IPS-18c (cell line): ENCODE results near the gene MAGEA8.
"Not testable (repeated sequence)": the region's sequence is repeated elsewhere in the genome, so short reads cannot be mapped to it uniquely, and the experiment has no call there.

Experiments
- H3K4me3 ChIP-seq: 2 replicates; pipeline ENCODE4 v1.7.0; 2013; ENCODE audit warnings: low read depth, mild to moderate bottlenecking, low read length, moderate library complexity; ENCODE audit not compliant: insufficient read depth
- H3K9me3 ChIP-seq: one replicate; pipeline ENCODE4 v1.6.1; 2013; ENCODE audit warnings: mild to moderate bottlenecking, low read length, moderate library complexity; ENCODE audit not compliant: control insufficient read depth, insufficient read depth

Gene MAGEA8

DNA sequence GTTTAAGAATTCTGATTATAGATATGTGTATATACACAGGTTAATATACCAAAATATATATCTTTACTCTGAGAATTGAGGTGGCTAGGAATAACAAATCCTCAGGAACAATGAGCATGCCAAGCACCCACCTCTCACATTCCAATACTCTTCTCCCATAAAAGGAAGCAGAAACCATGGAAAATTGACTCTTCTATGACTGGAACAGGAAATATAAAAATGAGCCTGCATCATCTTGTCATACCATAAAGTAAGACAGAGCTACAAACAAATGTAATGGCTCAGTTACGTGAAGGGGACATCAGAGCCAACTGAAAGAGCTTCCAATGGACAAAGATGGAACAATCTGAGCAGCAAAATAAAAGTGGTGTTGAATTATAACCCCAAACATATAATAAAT lies 3.8 kb upstream of the MAGEA8 start:
- Histone ChIP-seq H3K4me3 (no peak overlapping the region), H3K9me3 (peaks cover 2% of the 10 kb centered on the region)

DNA sequence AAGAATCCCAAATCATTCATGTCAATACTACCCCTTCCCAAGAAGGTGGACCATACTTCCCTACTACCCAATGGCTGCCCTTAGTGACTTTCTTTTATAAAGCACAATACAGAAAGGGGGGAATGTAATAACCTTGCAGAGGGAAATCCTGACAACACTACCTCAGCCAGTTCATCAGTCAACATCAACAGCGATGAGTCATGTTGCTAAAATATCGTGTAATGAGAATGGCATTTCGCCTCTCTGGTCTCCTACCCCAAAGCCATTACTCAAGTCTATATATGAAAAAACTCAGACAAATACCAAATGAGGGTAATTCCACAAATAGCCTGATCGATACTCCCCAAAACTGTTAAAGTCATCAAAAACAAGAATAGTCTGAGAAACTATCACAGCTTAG lies 3.3 kb upstream of the MAGEA8 start:
- peaks cover 2% of the 10 kb centered on the region for H3K9me3 ChIP-seq
- no peak overlapping the region for H3K4me3 ChIP-seq

DNA sequence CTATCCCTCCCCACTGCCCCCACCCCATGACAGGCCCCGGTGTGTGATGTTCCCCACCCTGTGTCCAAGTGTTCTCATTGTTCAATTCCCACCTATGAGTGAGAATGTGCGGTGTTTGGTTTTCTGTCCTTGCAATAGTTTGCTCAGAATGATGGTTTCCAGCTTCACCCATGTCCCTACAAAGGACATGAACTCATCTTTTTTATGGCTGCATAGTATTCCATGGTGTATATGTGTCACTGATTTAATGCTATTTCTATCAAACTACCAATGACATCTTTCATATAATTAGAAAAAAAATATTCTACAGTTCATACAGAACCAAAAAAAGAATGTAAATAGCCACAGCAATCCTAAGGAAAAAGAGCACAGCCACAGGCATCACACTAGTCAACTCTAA lies 9.8 kb downstream of the MAGEA8 start:
- not testable (repeated sequence) for H3K9me3 ChIP-seq, H3K4me3 ChIP-seq

DNA sequence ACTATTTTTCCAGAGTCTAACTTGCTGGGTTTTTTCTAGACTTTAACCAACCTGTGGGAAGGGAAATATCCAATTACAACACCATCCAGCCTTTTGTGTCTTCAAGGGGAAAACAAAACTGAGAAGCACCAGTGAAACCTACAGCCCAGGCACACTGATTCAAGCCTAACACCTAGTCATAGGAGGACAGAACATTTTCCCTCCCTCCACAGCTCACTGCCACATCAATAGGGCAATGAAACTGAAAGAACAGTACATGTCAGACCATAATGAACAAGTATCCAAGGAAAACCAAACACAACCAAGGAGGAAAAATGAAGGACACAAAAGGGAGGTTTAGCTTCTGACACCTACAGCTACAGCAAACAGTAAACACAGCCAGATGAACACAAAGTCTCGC lies 17.6 kb downstream of the MAGEA8 start:
- Histone ChIP-seq H3K4me3 (no peak overlapping the region), H3K9me3 (peaks cover 6% of the 10 kb centered on the region)

DNA sequence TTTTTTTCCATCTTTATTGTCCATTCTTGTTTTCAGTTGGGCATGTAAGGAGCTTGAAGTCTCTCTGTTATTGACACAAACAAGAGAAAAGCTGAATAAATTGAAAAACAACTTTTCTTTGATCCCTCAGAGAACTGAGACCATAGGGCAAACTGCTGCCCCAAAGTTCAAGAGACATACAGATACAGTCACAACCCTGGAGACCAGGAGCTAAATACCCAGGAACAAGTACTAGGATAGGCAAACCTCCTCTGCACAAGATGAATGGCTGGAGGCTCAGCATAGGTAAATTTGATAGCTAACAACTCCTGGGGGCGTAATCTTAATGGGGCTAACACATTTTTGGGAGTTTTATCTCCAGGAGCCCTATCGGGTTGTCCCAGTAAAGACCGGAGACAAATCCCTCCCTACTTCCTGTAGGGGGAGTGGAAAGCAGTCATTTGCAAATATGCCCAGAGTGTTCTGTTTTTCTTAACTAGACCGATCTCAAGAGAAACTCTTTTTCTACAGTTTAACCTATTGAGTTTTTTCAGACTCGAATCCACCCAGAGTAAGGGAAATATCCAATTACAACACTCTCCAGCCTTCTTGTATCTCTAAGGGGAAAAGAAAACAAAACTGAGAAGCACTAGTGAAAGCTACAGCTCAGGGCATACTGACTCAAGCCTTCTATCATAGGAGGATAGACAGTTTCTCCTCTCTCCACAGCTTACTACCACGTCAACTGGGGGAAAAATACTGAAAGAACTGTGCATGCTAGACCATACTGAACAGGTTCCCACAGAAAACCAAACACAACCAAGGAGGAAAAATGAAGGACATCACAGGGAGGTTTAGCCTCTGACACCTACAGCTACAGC lies 23.1 kb downstream of the MAGEA8 start:
- no peak overlapping the region for H3K4me3 ChIP-seq

DNA sequence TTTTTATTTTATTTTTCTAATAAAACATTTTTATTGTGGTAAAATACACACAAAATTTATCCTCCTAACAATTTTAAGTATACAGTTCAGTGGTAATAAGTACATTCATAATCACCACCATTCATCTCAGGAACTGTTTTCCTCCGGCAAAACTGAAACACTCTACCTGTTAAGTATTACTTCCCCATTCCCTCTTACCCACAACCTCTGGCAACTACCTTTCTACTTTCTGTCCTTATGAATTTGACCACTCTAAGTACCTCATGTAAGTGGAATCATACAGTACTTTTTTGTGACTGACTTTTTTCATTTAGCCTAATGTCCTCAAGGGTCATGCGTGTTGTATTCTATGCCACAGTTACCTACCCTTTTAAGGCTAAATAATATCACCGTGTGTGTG lies 27.3 kb downstream of the MAGEA8 start:
- Histone ChIP-seq H3K4me3 (no peak overlapping the region), H3K9me3 (peaks cover 3% of the 10 kb centered on the region)

More for the DNA sequence above, 23.1 kb downstream of the MAGEA8 start:
- peaks cover 2% of the 10 kb centered on the region for H3K9me3 ChIP-seq

DNA sequence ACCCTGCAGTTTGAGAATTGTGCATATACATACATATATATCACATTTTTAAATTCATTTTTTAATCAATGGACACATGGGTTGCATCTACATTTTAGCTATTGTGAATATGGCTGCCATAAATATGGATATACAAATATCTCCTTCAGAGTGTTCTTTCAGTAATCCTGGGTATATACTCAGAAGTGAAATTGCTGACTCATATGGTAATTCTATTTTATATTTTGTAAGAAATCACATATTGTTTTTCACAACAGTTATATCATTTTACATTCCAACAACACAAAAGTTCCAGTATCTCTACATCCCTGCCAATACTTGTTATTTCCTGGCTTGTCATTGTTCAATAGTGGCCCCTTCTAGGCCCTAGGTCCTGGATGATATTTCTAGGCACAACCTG lies 27.7 kb downstream of the MAGEA8 start:
- Histone ChIP-seq H3K9me3 (peaks cover 3% of the 10 kb centered on the region), H3K4me3 (no peak overlapping the region)

DNA sequence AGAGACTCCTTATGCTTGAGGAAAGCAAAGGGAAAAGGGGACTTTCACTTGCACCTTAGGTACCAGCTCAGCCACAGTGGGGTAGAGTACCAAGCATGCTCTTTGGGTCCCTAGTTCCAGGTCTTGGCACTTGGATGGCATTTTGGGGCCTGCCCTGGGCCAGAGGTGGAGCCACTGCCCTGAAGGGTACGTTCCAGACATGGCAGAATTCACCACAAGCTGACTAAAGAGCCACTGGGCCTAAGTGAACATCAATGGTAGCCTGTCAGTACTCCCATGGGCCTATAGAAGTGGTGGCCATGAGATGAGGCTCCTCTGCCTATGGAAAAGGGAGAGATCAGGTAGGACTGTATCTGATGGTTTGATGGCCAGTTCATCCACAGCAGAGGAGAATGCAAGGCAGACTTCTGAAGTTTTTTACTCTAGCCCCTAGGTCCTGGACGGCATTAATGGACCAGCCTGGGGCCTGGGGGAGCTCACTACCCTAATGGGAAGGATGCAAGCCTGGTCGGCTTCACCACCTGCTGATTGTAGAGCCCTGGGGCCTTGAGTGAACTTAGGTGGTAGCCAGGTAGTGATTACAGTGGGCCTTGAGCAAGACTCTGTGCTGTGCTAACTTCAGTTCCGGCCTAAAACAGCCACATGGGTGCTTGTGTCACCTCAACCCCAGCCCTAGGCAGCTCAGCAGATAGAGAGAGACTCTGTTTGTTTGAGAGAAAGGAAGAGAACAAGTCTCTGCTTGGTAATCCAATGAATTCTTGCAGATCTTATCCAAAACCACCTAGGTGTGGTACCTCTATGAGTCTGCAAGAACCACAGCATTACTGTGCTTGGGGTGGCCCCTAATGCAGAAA lies 28.6 kb downstream of the MAGEA8 start:
- Histone ChIP-seq H3K4me3 (no peak overlapping the region), H3K9me3 (peaks cover 3% of the 10 kb centered on the region)

DNA sequence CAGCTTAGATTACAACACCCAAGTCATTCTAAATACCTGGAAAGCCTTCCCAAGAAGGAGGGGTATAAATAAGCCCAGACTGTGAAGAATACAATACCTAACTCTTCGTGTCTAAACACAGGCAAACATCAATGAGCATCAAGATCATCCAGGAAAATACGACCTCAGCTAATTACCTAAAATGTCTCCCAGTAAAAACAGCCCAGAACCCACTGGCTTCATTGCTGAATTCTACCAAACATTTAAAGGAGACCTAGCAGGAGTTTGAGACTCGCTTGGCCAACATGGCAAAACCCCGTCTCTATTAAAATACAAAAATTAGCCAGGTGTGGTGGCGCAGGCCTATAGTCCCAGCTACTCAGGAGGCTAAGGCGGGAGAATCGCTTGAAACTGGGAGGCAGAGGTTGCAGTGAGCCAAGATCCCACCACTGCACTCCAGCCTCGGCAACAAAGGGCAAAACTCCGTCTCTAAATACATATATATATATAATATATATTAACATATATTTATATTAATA lies 29.3 kb downstream of the MAGEA8 start:
- H3K9me3 ChIP-seq, result peaks cover 3% of the 10 kb centered on the region
- no peak overlapping the region for H3K4me3 ChIP-seq

DNA sequence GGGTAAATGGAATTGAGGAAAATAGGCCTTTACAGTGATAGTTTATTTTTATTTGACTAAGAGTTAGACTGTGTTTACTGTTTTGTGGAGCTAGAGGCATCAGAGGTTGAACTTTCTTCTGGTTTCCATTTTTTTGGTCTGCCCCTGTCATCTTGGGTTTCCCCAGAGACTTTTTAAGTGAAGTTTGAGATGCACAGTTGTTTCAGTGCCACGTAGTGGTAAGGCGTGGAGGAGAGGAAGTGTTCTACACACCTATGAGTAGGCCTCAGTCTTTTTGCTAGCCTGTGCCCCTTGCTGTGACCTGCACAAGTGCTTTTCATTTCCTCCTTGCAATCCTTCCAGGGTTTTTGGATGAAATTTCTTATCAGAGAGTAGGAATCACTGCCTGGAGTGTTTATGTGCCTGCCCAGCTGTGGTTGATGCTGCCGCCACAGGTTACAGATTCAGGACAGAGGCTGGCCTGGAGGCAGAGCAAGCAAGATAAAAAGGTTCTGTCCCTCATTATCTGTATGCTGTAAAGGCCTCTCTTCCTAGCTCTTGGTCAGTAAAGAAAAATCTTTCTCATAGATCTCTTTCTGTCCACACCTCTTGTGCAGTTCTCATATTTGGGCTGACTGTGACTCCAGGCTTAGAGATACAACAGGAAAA lies 35.9 kb downstream of the MAGEA8 start:
- Histone ChIP-seq H3K4me3 (no peak overlapping the region), H3K9me3 (peaks cover 3% of the 10 kb centered on the region)

DNA sequence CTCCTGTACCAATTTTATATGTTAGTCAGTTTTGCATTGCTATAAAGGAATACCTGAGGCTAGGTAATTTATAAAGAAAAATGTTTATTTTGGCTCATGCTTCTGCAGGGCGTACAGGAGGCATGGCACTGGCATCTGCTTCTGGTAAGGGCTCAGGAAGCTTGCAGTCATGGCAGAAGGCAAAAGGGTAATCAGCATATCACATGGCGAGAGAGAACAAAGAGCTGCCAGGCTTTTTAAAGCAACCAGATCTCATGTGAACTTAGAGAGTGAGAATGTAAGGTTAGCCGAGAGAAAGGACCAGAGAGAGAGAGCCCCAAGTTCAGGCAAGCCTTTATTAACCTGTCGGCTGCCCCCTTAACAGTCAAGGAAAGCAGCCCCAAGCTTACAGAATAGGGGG lies 42.9 kb downstream of the MAGEA8 start:
- not testable (repeated sequence) for H3K4me3 ChIP-seq, H3K9me3 ChIP-seq

DNA sequence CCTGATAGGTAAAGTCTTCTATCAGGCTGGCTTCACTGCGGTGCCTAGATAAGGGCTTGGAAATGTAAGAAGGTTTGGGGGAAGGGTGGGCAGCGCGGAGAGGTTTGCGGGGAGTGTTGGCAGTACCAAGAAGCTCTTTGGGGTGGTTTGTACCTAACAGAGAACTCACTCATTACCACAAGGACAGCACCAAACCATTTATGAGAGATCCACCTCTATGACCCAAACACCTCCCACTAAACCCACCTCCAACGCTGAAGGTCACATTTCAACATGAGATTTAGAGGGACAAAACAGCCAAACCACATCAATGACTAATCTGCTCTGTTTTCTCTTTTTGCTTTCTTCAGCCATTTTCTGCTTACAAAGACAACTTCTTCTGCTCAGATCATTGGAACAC lies 43.5 kb downstream of the MAGEA8 start:
- H3K4me3 ChIP-seq, H3K9me3 ChIP-seq: not testable (repeated sequence)

DNA sequence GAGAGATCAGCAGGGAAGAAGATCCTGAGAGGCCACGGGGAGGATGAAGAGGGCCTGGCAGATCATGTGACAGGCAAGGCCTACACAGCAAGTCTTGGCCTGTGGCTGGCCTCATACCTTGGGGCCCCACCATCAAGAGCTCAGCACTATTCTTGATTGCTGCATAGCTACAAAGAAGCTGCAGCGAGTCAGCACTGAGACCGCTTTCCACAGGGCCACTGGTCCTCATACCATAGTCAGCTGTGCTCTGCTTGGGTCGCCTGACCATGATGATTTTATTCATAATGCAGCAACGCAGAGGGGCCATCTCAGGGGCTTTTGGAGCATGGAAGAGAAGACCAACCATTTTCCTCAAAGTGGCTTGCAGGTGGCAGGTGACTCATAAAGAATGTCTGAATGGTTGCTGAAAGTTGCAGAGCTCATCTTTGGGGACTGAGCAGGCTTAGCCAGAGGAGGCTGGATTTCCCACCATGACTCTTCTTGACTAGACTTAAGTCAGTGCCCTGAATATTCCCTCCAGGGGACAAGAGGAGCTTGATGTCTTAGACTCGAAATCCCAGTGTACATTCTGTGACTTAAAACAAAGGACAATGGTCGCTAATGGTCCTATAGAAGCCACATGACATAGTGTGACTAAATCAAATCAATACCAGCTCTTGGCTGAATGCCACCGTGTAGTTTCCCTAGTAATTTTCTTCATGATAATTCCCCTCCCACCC lies 46.4 kb downstream of the MAGEA8 start:
- not testable (repeated sequence) for H3K9me3 ChIP-seq

DNA sequence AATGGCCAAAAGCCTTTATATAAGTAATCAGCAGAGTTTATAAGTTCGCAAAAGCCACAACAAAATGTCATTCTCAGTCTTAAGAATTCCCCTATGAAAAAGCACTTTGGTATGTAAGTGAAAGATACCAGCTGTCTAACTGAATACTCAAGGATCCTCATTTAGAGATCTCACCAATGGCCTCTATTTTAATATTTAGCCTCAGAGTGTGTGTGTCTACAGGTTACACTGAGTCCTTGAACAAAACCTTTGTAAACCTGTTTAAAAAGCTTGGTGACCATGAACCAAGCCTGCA lies 46.9 kb downstream of the MAGEA8 start:
- not testable (repeated sequence) for H3K4me3 ChIP-seq, H3K9me3 ChIP-seq

More for the DNA sequence above, 46.4 kb downstream of the MAGEA8 start:
- H3K4me3 ChIP-seq, result not testable (repeated sequence)

DNA sequence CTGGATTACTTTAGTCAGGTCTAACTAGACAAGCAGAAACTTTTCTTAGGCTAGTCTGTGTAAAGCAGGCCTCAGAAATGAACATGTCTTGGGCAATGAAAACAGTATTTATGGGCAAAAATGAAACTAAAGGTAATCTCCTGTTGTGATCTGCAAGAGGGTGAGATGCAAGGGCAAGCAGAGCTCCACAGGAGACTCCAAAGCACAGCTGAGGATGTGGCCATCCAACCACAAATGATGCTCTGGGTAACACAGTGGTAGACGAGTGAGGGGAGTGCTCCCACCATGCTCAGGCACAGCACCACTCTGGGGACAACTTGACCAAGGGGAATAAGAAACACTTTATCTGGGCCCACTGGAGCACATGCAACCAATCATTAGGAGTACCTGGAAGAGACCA lies 47.7 kb downstream of the MAGEA8 start:
- H3K4me3 ChIP-seq, H3K9me3 ChIP-seq: not testable (repeated sequence)

DNA sequence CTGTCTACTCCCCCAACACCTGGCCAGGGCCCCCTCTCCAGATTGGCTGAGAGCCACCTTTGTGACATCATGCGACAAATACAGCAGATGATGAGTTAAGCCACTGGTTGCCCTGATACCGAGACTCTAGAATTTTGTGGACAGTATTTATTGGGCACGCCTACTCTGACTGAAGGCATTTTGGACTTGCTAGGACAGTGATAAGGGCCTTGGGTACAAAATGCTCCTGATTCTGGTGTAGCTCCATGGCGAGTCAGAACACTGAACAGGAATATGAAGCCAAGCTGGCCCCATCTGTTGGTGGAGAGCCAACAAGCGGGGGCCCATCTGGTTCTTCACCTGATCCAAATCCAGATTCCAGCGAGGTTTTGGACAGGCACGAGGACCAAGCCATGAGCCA lies 48.4 kb downstream of the MAGEA8 start, which contains the start of gene HSFX4:
Gene HSFX4 (plus strand): TSS at position 174 of the 400 bp plus-strand sequence. CDS start 72 bp downstream, at position 246.
- not testable (repeated sequence) for H3K4me3 ChIP-seq, H3K9me3 ChIP-seq

DNA sequence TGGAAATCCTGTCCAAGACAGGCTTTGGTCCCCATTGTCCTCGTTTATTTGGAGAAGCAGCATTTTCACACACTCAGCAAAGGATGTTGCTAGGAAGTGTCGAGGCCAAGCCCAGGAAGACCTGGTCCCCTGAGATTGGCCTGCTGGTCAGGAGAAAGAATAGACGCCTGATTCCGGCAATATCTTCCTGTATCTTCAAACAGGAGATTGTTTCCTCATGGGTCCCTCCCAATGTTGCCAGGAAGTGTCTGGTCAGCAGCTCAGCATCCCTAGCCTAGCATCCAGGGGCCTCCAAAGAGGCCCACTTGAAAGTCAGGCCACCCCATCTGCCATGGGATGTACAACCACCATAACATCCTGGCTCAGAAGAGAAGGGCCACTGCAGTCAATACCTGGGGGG lies 50.4 kb downstream of the MAGEA8 start:
- not testable (repeated sequence) for H3K9me3 ChIP-seq, H3K4me3 ChIP-seq
